IPS DF 19.7 (cell line): ENCODE results near the gene LNX1.

ENCODE experiments used
- DNase-seq: peaks from one replicate; pipeline ENCODE4 v3.0.0-alpha.2; 2013; ENCODE audit warnings: low read depth, low spot score

LNX1 gene

DNA sequence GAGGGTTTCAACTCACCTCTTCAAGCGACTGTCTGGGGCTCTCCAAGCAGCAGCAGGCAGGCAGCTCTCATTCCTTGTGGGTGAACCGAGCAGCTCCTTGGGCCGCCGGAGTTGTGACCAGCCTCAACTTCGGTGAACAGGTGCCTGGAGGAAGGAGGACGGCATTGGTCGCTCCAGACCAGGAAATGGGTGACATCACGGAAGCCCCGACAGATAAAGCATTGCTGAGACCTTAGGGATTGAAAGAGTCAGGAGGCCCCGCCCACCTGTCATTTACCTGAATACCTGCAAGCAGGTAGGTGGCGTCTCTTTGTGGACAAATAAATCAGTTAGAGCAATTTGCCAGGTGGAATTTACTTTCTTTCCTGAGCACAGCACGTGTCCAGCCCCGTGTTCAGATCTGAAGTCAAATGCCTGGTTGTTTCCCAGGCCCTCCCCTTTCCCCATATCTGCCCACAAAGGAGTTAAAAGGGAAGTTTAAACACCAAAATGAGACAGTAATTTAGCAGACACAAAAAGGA, at the start of gene LNX1:
LNX1 (minus strand) TSS at position 115 of the 521 bp plus-strand sequence. CDS start 17,484 bp downstream, outside the sequence.
- peak; percentile 92 for DNase-seq

GRCh38 chr4:53640576-53641453, 49.5 kb upstream of the LNX1 start:
- no peak for DNase-seq

DNA sequence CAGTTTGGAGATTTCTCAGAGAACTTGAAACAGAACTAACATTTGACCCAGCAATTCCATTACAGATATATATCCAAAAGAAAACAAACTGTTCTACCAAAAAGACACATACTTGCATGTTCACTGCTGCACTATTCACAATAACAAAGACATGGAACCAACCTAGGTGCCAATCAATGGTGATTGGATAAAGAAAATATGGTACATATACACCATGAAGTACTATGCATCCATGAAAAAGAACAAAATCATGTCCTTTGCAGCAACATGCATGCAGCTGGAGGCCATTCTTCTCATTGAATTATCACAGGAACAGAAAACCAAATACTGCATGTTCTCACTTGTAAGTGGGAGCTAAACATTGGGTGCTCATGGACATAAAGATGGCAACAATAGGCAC, 47.6 kb upstream of the LNX1 start:
- DNase-seq: no peak

GRCh38 chr4:53637348-53637747, 46.1 kb upstream of the LNX1 start:
- no peak for DNase-seq

- no peak for DNase-seq
Observed at GRCh38 chr4:53635697-53636483, 44.6 kb upstream of the LNX1 start.

DNA sequence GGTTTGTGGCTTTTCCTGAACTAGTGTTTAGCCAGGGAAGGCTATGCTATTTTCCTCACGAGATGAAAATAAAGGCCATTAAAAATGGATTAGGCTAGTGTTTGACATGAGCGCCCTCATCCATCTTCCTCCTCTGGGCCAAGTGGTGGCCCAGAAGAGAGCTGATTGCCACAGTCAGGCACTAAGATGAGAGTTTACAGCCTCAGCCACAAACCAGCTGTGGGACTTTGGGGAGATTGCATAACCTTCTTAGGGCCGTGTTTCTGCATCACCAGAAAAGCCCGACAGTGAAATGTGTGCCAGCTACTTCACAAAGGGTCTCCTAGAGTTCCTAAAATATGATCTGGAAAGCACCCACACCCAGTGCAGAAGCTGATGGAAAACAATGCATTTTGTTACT, 42.3 kb upstream of the LNX1 start:
- no peak for DNase-seq

DNA sequence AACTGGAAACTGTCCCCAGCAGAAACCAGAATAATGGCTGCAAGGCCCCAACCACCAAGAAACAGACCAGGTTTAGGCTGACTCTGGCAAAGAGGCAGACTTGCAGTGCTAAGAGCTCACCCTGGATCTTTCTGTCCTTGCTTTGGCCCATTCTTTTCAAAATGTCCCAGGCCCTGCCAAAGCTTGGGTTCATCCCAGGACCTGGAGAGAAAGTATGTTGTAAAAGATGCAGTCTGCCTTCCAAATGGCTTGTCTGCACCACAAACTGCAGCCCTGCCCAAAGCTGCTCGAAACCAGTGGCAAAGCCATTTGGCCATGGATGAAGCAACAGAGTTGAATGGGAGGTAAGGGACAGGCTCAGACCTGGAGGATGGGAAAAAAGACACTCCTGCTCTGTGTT, 38.0 kb upstream of the LNX1 start:
- DNase-seq: no peak

DNA sequence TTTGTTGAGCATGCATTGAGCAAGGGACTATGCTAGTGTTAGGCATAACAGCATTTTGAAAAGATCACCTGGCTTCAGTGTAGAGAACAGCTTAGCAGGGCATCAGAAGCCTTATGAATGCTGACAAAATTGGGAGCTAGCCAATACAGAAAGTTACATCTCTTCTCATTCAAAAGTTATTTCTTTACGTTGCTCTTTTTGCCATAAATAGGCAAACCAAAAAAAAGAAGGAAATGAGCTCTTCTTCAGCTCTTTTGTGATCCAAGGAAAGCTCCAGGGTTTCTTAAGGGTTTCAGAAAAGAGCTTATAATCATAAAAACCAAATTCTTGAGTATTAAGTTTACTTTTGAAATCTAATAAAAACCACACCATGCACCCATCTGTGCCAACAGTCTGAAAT, 35.2 kb upstream of the LNX1 start:
- DNase-seq: no peak

DNA sequence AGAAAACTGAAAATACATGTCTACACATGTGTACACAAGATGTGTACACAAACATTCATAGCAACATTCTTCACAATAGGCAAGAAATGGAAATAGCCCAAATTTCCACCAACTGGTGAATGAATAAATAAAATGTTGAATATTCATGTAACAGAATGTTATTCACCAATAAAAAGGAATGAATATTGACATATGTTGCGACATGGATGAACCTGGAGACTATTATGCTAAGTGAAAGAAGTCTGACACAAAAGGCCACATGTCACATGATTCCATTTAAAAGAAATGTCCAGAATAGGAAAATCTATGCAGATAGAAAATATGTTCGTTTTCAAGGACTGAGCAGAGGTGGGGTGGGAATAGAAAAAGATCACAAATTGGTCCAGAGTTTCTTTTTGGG, 34.6 kb upstream of the LNX1 start:
- DNase-seq: no peak

DNA sequence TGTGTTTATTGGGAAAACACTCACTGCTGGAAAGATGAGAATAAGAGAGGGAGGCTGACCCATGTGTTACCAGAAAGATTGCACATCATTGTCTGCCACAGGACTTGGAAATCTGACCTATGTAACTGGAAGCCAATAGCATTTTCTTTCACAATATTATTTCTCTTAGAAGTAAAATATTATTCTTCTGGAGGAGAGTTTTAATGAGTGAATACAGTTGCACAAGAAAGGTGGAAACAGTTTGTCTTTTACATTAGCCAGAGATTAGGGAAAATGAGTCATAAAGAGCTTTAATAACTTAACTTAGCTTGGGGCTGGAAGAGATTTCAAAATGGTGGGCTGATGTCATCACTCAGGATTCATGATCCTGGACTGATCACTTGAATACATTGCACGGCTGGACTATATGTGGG, 31.5 kb upstream of the LNX1 start:
- no peak for DNase-seq

DNA sequence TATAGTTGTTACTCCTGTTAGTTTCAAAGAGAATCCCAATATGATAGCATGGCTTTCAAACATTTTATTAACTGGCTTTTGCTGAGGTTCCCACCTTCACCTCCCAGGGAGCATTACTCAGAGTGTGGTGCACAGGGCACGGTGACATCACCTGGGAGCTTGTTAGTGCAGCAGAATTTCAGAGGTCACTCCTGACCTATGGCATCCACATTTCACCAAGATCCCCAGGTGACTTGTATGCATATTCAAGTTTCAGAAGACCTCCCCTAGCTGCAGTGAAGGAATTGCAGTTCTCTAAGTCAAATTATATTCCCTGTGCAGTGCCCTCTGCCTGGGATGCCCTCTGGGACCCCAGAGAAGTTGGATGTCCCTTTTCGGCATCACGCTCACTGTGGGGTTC, 29.7 kb upstream of the LNX1 start:
- DNase-seq: no peak

DNA sequence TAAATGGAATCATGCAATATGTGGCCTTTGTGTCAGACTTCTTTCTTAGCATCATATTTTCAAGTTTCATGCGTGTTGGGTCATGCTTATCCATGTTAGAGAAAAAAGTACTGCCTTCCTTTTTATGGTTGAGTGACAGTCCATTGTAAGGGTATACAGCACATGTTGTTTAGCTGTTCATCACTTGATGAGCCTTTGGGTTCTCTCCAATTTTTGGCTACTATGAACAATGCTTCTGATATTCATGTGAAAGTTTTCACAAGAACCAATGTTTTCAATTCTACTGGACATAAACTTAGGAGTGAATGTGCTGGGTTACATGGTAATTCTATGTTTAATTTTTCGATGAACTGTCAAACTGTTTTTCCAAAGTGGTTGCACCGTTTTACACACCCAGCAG, 28.1 kb upstream of the LNX1 start:
- DNase-seq: no peak

DNA sequence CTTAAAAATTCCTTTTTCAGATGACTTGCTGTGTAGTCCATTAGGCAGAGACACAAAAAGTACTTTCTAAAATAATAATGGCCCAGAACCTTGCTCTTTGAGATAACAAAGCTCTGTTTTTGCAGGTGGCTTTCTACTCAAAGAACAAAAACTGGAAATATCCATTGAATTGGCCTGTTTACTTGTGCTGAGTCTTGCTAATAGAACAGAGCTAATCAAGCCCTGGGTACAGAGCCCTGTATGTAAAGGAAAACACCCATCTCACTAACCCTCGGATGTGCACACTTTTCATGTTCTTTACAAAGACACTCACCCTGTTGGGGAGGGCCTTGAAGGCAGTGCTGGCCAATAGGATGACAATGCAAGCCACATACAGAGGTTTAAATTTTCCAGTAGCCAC, 27.0 kb upstream of the LNX1 start:
- no peak for DNase-seq

- DNase-seq: no peak
Observed at GRCh38 chr4:53617101-53617680, 25.9 kb upstream of the LNX1 start.

GRCh38 chr4:53616219-53616618, 24.9 kb upstream of the LNX1 start:
- no peak for DNase-seq

- DNase-seq: no peak
Observed at GRCh38 chr4:53614591-53614990, 23.3 kb upstream of the LNX1 start.

GRCh38 chr4:53613428-53613827, 22.1 kb upstream of the LNX1 start:
- DNase-seq: no peak

DNA sequence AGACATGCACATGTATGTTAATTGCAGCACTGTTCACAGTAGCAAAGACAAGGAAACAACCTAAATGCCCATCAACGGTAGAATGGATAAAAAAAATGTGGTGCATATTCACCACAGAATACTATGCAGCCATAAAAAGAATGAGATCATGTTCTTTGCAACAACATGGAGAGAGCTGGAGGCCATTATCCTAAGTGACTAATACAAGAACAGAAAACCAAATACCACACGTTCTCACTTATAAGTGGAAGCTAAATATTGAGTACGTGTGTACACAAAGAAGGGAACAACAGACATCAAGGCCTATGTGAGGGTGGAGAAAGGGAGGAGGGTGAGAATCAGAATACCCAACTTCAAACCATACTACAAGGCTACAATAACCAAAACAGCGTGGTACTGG, 17.4 kb upstream of the LNX1 start:
- DNase-seq: no peak

DNA sequence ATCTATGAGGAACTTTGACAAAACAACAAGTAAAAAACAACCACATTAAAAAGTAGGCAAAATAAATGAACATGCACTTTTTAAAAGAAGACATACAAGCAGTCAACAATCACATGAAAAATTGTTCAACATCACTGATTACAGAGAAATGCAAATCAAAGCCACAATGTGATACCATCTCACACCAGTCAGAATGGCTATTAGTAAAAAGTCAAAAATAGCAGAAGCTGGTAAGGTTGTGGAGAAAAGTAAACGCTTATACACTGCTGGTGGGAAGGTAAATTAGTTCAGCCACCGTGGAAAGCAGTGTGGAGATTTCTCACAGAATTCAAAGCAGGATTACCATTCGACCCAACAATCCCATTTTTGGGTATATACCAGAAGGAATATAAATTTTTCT, 17.0 kb upstream of the LNX1 start:
- no peak for DNase-seq

DNA sequence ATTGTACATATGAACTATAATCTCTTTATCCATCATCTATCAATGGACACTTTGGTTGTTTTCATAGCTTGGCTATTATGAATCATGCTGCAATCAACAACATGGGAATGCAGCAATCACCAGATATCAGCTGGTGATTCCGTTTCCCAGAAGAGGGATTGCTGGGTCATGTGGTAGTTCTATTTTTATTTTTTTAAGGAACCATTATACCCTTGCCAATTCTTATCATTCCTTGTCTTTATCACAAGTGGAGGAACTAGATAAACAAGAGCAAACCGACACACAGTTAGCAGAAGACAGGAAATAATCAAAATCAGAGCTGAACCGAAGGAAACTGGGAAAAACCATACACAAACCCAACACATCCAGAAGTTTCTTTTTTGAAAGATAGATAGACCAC, 14.5 kb upstream of the LNX1 start:
- DNase-seq: no peak

- DNase-seq: no peak
Observed at GRCh38 chr4:53602390-53602789, 11.1 kb upstream of the LNX1 start.

DNA sequence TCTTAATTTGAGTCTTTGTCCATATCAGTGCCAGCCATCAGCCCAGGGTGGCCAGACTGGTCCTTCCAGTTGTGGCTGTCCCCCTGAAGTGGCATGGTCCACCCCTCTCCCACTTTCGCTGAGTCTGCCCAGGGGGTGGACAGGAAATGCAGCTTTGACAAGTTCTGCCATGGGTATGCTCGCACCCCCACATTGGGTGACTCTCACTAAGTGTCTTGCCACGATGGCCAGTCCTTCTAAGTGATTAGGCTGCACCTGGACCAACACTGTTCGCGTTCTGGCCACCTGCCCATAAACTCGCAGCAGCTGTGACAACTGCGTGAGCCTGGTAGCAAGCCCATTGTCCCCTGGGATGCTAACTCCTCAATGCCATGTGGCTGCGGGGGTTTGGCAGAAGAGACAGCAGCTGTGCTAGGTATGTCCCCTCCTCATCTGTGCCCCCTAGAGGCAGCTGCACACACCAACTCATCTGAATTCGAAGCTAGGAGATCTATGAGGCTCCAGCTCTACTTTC, 10.0 kb upstream of the LNX1 start:
- peak; percentile 54 for DNase-seq
